ENCODE data around the gene SLC35F3.

DNA sequence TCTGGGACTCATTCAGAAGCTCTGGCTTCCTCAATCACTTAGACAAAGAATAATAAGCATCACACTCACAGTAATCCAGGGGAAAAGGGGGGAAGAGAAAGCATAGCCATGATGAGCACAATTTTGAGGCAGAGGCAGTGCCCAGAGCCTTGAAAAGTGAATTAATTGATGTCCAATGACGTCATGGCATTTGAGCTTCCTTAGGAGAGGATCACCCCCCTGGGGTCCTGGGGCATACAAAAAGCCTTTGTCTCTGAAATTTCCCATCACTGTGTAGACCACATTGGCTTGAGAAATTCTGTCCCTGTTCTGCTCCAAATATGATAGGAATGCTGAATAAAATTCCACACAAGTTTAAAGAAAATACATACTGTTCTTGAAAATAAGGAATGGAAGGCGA is 384.5 kb downstream of the SLC35F3 start:
- TF ChIP-seq TAF1 (IDR thresholded peaks at IDR 0.05; ENCODE audit: borderline replicate concordance, insufficient read depth, low read length) (no peak), POLR2AphosphoS5 (IDR thresholded peaks at IDR 0.05; ENCODE audit: low read depth, low read length) (no peak)

Measured in PFSK-1 (cell line).